Adrenal gland (tissue), 12 donors: ENCODE measurements around the gene BCOR. TPM values are rescaled to one million over a fixed set of nuclear protein-coding genes. Genes with fewer than 3 reads are reported as not detected.

ENCODE experiments used
- DNase-seq, 7 donors: peaks; one replicate each; pipeline ENCODE4 v3.0.0-alpha.2; 2019 to 2020
- H3K27ac ChIP-seq, 5 donors: fragments of 200-600 bp; sonication (generic) in 4 of 5; 1 replicate in 3 of 5; 2 replicates in 2 of 5; pipeline versions ENCODE4 v1.5.1 to v1.8.0; 2016 to 2020; ENCODE audit warnings: mild to moderate bottlenecking in 1 of 5
- H3K27me3 ChIP-seq: fragments of 200-600 bp; 2 replicates; pipeline ENCODE4 v1.8.0; 2021
- H3K36me3 ChIP-seq, 2 donors: fragments of 200-600 bp; replicated peaks in 1 of 2; 1 replicate in 1 of 2; 2 replicates in 1 of 2; pipeline versions ENCODE4 v1.5.1 to v1.8.0; 2018 to 2022
- H3K4me1 ChIP-seq, 2 donors: fragments of 200-600 bp; replicated peaks in 1 of 2; 1 replicate in 1 of 2; 2 replicates in 1 of 2; pipeline versions ENCODE4 v1.5.1 to v1.8.0; 2018 to 2021
- H3K4me3 ChIP-seq, 4 donors: fragments of 200-600 bp; sonication (generic) in 3 of 4; one replicate each; pipeline ENCODE4 v1.5.1; 2016 to 2018
- H3K9me3 ChIP-seq, 3 donors: fragments of 200-600 bp; sonication (generic) in 1 of 3; replicated peaks in 1 of 3; 1 replicate in 2 of 3; 2 replicates in 1 of 3; pipeline versions ENCODE4 v1.5.1 to v1.8.0; 2016 to 2021
- CTCF ChIP-seq, 6 experiments: fragments of 450-650 bp in 4 of 6; fragments of 200-600 bp in 2 of 6; sonication (generic) in 1 of 6; IDR thresholded peaks; 1 replicate in 5 of 6; 2 replicates in 1 of 6; pipeline versions ENCODE4 v1.5.1 to v1.8.0; 2016 to 2021; ENCODE audit warnings: antibody characterized with exemption in 6 of 6, mild to moderate bottlenecking in 2 of 6, moderate library complexity in 1 of 6
- POLR2A ChIP-seq, 2 donors: fragments of 450-650 bp; IDR thresholded peaks; one replicate each; pipeline ENCODE4 v1.6.1; 2017; ENCODE audit warnings: antibody characterized with exemption in 2 of 2, mild to moderate bottlenecking in 2 of 2, moderate library complexity in 1 of 2
- WGBS, 4 donors: extraction: QIAGEN DNeasy Blood & Tissue Kit in 2 of 4; methylation state at CpG; one replicate each; pipeline versions ENCODE4 v1.1.5 to v1.1.7; 2013 to 2017; 5-methylcytosine and 5-hydroxymethylcytosine counted together
- intact Hi-C, 2 donors: fragments of 100-400 bp; cut with DNase I; formaldehyde crosslinking; loops; one replicate each; pipeline versions ENCODE4 v1.14.1 to v1.15.0; 2022 to 2023
- polyA plus RNA-seq, 3 donors: library from polyadenylated mRNA; stranded (reverse); fragments of 200-250 nt in 2 of 3; fragments of 350-450 nt in 1 of 3; fragmentation: Illumina TruSeq in 1 of 3; extraction: RNeasy Lipid Tissue Mini Kit (QIAGEN cat#74804) in 1 of 3; gene quantifications; one replicate each; pipeline ENCODE4 v1.2.3, GENCODE V29; 2013 to 2014
- total RNA-seq, 9 donors: library from RNA; depleted of rRNA in 4 of 9; stranded (reverse); fragments of >200 nt in 4 of 9; fragments of 120-200 nt in 1 of 9; fragmentation: NEBNext Ultra II Directional in 1 of 9; extraction: Animal tissue kit (Norgen Biotek cat#: 25700) in 1 of 9; gene quantifications; one replicate each; pipeline versions ENCODE4 v1.1.0 to v1.2.4, GENCODE V29; 2013 to 2023
- donor health status: healthy with polysubstance abuse.
- donor health status: Bipolar disorder and iron deficiency.
- donor health status: DM: yes; HTN: yes; CAD: no.
- donor health status: DM: no; HTN: no; CAD: no.
- donor health status: DM: no; HTN: no; CAD: no.
- donor health status: DM: yes; HTN: yes; CAD: no.

BCOR gene
- total and polyA plus RNA-seq, 12 donors = 13.7 to 42.9 (median 29.0) TPM

- WGBS, 4 donors = 39 to 76% (median 44%) methylated on average over 1 to 6 of the region's 6 CpGs
- peaks cover 15% of the 10 kb centered on the region for H3K27me3 ChIP-seq
- peaks cover 14 to 50% of the 10 kb centered on the region in 2 donors for H3K4me1 ChIP-seq
- no peaks in the 10 kb centered on the region for H3K9me3 ChIP-seq
- intact Hi-C loops = no loop called here
- peak in 1 of 7 donors; percentile 18 for DNase-seq
- H3K36me3 ChIP-seq = no peaks in the 10 kb centered on the region
- TF ChIP-seq POLR2A (IDR thresholded peaks at IDR 0.05) = no peak
- TF ChIP-seq CTCF (IDR thresholded peaks at IDR 0.05) = no peak
- peak overlapping the region in 4 of 5 donors; percentile 17 to 76 (median 50) for H3K27ac ChIP-seq
- H3K4me3 ChIP-seq = no peak overlapping the region
These were observed 12.0 kb downstream of the BCOR start for GRCh38 chrX:40085714-40086113.

- peaks cover 9% of the 10 kb centered on the region for H3K27me3 ChIP-seq
- H3K36me3 ChIP-seq = no peaks in the 10 kb centered on the region
- peak; percentile 39 to 75 (median 72) for DNase-seq
- H3K4me3 ChIP-seq = no peak overlapping the region
- H3K9me3 ChIP-seq = no peaks in the 10 kb centered on the region
- intact Hi-C loops = no loop called here
- TF ChIP-seq CTCF (IDR thresholded peaks at IDR 0.05) = no peak
- peak in 1 of 2 donors; percentile 34 for TF ChIP-seq POLR2A (IDR thresholded peaks at IDR 0.05)
- peak overlapping the region in 4 of 5 donors; percentile 17 to 76 (median 50) for H3K27ac ChIP-seq
- WGBS, 4 donors = 17 to 30% (median 26%) methylated on average over 18 of the region's 18 CpGs
- peaks cover 14 to 45% of the 10 kb centered on the region in 2 donors for H3K4me1 ChIP-seq
These were observed 12.6 kb downstream of the BCOR start for GRCh38 chrX:40085102-40085551.

- Histone ChIP-seq H3K36me3 (no peaks in the 10 kb centered on the region), H3K27ac (peak overlapping the region in 1 of 5 donors; percentile 56), H3K4me1 (peaks cover 14 to 41% of the 10 kb centered on the region in 2 donors), H3K27me3 (peaks cover 9% of the 10 kb centered on the region), H3K9me3 (no peaks in the 10 kb centered on the region), H3K4me3 (no peak overlapping the region)
- WGBS, 4 donors = 28 to 52% (median 40%) methylated on average over 10 to 11 of the region's 11 CpGs
- intact Hi-C loops = no loop called here
- no peak for DNase-seq
- no peak for TF ChIP-seq CTCF (IDR thresholded peaks at IDR 0.05)
- no peak for TF ChIP-seq POLR2A (IDR thresholded peaks at IDR 0.05)
These were observed 13.2 kb downstream of the BCOR start for GRCh38 chrX:40084471-40085101.

DNA sequence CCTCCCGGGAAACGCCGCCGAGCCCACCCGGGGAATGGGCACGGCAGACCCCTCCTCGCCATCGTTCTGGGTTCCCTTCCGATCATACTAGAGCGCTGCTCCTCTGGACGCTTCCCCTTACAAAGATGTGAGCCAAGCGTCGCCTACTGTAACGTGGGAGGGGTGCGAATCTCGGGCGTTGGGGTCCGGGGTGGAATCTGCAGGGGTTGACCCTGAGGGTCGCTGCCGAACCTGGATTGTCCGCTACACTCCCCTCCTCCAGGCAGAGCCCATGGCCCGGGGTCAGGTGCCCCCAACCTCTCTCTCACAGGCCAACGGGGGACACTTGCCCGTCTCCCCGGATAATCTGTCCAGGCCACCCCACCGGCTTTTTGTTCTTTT, 13.8 kb downstream of the BCOR start:
- TF ChIP-seq CTCF (IDR thresholded peaks at IDR 0.05) (no peak), POLR2A (IDR thresholded peaks at IDR 0.05) (no peak)
- H3K27me3 ChIP-seq = peaks cover 9% of the 10 kb centered on the region
- WGBS, 4 donors = 29 to 46% (median 43%) methylated on average over 20 to 26 of the region's 26 CpGs; no CpG with 5 or more reads in 1 of the 4 donors
- H3K27ac ChIP-seq = no peak overlapping the region
- peaks cover 14 to 35% of the 10 kb centered on the region in 2 donors for H3K4me1 ChIP-seq
- no peaks in the 10 kb centered on the region for H3K36me3 ChIP-seq
- no peaks in the 10 kb centered on the region for H3K9me3 ChIP-seq
- DNase-seq = no peak
- peak overlapping the region in 1 of 4 donors; percentile 31 for H3K4me3 ChIP-seq
- intact Hi-C loops = no loop called here
